DOHH2 (cell line): ENCODE data around the gene COX17.

Source experiments
- H3F3A ChIP-seq: fragments of 200-600 bp; sonication (generic), shearing (Covaris generic); 2 replicates; pipeline ENCODE4 v1.6.0; 2016; ENCODE audit warnings: antibody characterized with exemption, mild to moderate bottlenecking; ENCODE audit not compliant: control insufficient read depth, insufficient read depth
- H3K27ac ChIP-seq: fragments of 200-600 bp; sonication (generic); 2 replicates; pipeline ENCODE4 v1.5.1; 2014; ENCODE audit warnings: low read depth, mild to moderate bottlenecking, low read length, moderate library complexity
- H3K27me3 ChIP-seq: fragments of 200-600 bp; sonication (generic); 2 replicates; pipeline ENCODE4 v1.6.1; 2014; ENCODE audit warnings: mild to moderate bottlenecking, low read length, mixed read lengths; ENCODE audit not compliant: control insufficient read depth
- H3K36me3 ChIP-seq: fragments of 200-600 bp; sonication (generic); 2 replicates; pipeline ENCODE4 v1.6.1; 2014; ENCODE audit warnings: mild to moderate bottlenecking, low read length, moderate library complexity, mixed read lengths; ENCODE audit not compliant: control insufficient read depth
- H3K4me1 ChIP-seq: fragments of 200-600 bp; sonication (generic); 2 replicates; pipeline ENCODE4 v1.6.1; 2014; ENCODE audit warnings: mild to moderate bottlenecking, low read length, mixed read lengths; ENCODE audit not compliant: control insufficient read depth
- H3K4me2 ChIP-seq: fragments of 200-600 bp; sonication (generic); 2 replicates; pipeline ENCODE4 v1.6.0; 2014; ENCODE audit warnings: mild to moderate bottlenecking, low read length, moderate library complexity
- H3K4me3 ChIP-seq: fragments of 200-600 bp; sonication (generic); 2 replicates; pipeline ENCODE4 v1.5.1; 2014; ENCODE audit warnings: mild to moderate bottlenecking, low read length, mixed read lengths
- H3K79me2 ChIP-seq: fragments of 200-600 bp; sonication (generic); 2 replicates; pipeline ENCODE4 v1.6.1; 2014; ENCODE audit warnings: mild to moderate bottlenecking, low read length, mixed read lengths; ENCODE audit not compliant: control insufficient read depth
- H3K9me2 ChIP-seq: fragments of 200-600 bp; sonication (generic); replicated peaks from 2 replicates; pipeline ENCODE4 v1.6.1; 2014; ENCODE audit warnings: mild to moderate bottlenecking, low read length, mixed read lengths; ENCODE audit not compliant: control insufficient read depth
- H3K9me3 ChIP-seq: fragments of 200-600 bp; sonication (generic); 2 replicates; pipeline ENCODE4 v1.6.1; 2014; ENCODE audit warnings: antibody characterized with exemption, low read length, mixed read lengths; ENCODE audit not compliant: control insufficient read depth, insufficient read depth
- H4K20me1 ChIP-seq: fragments of 200-600 bp; sonication (generic); 2 replicates; pipeline ENCODE4 v1.6.0; 2014; ENCODE audit warnings: low read depth, mild to moderate bottlenecking, antibody characterized with exemption, low read length, moderate library complexity; ENCODE audit not compliant: control insufficient read depth, insufficient read depth
- CTCF ChIP-seq: fragments of 200-600 bp; sonication (generic); IDR thresholded peaks from one replicate; pipeline ENCODE4 v1.5.1; 2014; ENCODE audit warnings: antibody characterized with exemption, mild to moderate bottlenecking, low read depth, low read length; ENCODE audit not compliant: poor library complexity, severe bottlenecking
- EZH2phosphoT487 ChIP-seq: fragments of 200-600 bp; sonication (generic); IDR thresholded peaks from 2 replicates; pipeline ENCODE4 v1.6.1; 2017; ENCODE audit warnings: borderline replicate concordance, mild to moderate bottlenecking, antibody characterized with exemption, low read length, moderate library complexity, mixed read lengths

The COX17 gene

DNA sequence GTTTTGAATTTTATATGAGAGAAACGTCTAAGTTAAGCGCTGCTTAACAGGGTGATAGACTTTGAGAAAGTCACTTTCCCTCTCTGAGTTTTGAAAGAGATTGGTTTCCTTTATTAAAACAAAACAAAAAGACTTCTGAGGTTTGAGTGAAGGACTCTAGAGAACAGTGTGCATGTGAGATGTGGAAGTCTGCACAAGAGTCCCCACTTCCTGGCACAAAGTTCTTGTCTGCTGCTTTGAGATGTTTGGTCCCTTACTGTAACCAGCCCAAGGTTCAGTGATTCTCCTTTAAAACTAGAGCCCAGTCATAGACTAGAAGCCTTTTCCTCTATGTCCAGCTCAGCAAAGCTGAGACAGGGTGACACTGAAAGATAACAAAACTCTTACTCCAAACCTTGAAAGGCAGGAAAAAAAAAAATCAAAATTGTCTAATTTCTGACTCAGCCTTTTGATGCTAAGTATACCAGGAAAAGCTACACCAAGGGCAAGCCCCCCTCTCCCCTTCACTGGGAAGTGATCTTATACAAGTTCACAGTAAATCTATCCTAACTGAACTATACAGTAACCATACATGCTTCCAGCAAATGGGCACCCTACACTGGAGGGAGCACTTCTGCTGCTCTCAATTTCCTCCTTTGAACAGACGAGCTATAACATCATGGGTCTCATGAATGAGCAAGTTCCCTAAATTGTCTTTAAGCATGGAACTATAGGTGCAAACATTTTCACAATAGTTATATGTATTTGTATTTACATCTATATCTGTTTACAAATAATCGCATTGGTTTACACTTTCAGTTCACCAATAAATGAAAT, 19.1 kb downstream of the COX17 start:
- H3K4me3 ChIP-seq: no peak overlapping the region
- no peak overlapping the region for H3K4me2 ChIP-seq
- H3K27ac ChIP-seq: no peak overlapping the region
- no peaks in the 10 kb centered on the region for H3K9me3 ChIP-seq
- H3F3A ChIP-seq: no peaks in the 10 kb centered on the region
- no peaks in the 10 kb centered on the region for H3K9me2 ChIP-seq
- no peaks in the 10 kb centered on the region for H3K27me3 ChIP-seq
- no peaks in the 10 kb centered on the region; the same call in 1 of the 2 replicates for H3K4me1 ChIP-seq
- TF ChIP-seq EZH2phosphoT487 (no peak), CTCF (no peak)
- no peaks in the 10 kb centered on the region for H3K36me3 ChIP-seq
- no peaks in the 10 kb centered on the region for H3K79me2 ChIP-seq
- H4K20me1 ChIP-seq: no peaks in the 10 kb centered on the region

- H3K79me2 ChIP-seq: no peaks in the 10 kb centered on the region
- H4K20me1 ChIP-seq: no peaks in the 10 kb centered on the region
- no peaks in the 10 kb centered on the region for H3K36me3 ChIP-seq
- no peaks in the 10 kb centered on the region for H3K9me3 ChIP-seq
- TF ChIP-seq EZH2phosphoT487 (no peak), CTCF (no peak)
- no peaks in the 10 kb centered on the region for H3K27me3 ChIP-seq
- no peak overlapping the region for H3K4me2 ChIP-seq
- no peaks in the 10 kb centered on the region for H3F3A ChIP-seq
- no peaks in the 10 kb centered on the region; the same call in 1 of the 2 replicates for H3K4me1 ChIP-seq
- H3K9me2 ChIP-seq: no peaks in the 10 kb centered on the region
- H3K4me3 ChIP-seq: no peak overlapping the region
- H3K27ac ChIP-seq: no peak overlapping the region
Measured at GRCh38 chr3:119653876-119654275, 23.3 kb downstream of the COX17 start.

DNA sequence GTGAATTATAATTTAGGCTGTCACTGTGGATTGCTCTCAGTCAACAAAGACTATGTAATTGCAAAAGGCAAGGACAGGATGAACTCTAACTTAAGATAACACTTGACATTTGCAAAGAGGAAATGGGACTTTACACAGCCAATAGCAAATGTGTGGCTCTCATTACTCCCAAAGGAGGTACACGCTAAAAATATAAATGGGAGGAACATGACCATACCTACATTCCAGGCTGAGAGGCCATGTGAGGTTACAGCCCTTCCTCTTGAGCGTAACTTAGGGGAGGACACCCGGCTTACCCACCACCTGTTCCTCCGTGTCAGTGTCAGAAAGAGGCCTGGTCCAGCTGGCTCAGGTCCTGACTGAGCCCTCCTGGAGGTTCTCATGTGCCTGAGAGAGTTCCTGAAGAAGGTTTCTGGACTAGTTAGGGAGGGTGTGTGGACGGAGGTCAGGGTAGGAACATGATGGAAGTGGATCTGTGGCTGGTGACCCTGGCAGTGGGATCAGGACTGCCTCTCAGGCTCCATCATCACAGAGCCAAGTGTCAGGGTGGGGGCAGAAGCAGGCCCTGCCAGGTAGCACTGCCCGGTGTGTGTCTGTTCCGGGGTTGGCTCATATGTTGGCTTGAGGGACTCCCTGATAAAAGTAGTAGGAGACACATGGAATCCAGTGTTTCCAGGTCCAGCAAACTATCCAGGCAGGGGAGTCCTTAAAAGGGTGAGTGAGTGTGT, 24.7 kb downstream of the COX17 start:
- Histone ChIP-seq H3K9me2 (no peaks in the 10 kb centered on the region), H3K9me3 (no peaks in the 10 kb centered on the region), H3F3A (no peaks in the 10 kb centered on the region), H3K4me3 (no peak overlapping the region), H3K36me3 (no peaks in the 10 kb centered on the region), H3K79me2 (no peaks in the 10 kb centered on the region), H3K27ac (no peak overlapping the region), H3K4me1 (no peaks in the 10 kb centered on the region), H4K20me1 (no peaks in the 10 kb centered on the region), H3K4me2 (no peak overlapping the region), H3K27me3 (no peaks in the 10 kb centered on the region)
- TF ChIP-seq EZH2phosphoT487 (no peak), CTCF (no peak)
